NOMO-1 treated with DMSO at 0.1 percent for 48 hours (cell line): ENCODE results near the gene TNNT3.

Experiments used
- DNase-seq: peaks from one replicate; lab custom pipeline; 2025; ENCODE audit not compliant: unreplicated experiment; lab: John Stamatoyannopoulos, UW

Gene TNNT3

GRCh38 chr11:1894759-1895158, 24.7 kb upstream of the TNNT3 start:
- DNase-seq: no peak

DNA sequence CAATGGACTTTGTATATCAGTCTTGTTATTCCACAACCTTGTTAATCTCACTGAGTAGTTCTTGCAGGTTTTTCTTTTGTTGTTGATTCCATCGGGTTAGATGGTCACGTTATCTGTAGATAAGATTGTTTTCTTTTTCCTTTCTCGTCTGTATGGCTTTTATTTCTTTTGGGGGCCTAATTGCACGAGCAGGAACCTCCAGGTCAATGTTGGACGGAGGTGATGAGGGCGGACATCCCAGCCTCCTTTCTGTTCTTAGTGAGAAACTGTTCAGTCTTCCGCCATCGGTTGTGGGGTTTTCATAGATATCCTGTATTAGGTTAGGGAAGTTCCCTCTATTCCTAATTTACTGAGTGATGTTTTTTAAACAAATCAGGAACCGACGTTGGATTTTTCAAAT, 23.0 kb upstream of the TNNT3 start:
- no peak for DNase-seq

GRCh38 chr11:1896923-1897322, 22.6 kb upstream of the TNNT3 start:
- no peak for DNase-seq

DNA sequence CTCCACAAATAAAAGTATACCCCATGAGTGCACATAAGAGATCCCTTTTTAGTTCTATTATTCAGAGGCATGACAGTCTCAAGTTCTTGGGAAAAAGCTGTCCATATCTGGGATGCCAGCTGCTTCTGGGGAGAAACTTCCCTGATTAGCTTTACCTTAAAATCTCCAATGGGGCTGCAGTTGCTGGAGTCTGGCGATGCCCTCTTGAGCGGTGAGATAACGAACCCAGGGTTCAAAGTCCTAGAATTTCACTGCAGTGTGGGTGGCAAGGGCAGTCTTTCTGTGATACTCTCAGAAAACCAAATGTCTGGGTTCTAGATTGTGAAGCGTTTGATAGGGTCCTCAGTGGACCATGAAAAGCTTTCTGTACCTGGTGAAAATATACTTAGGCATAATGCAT, 20.4 kb upstream of the TNNT3 start:
- DNase-seq: no peak

GRCh38 chr11:1899686-1900085, 19.8 kb upstream of the TNNT3 start:
- no peak for DNase-seq

- no peak for DNase-seq
These were observed 13.3 kb upstream of the TNNT3 start for GRCh38 chr11:1906181-1906580.

- no peak for DNase-seq
These were observed 12.7 kb upstream of the TNNT3 start for GRCh38 chr11:1906611-1907423.

DNA sequence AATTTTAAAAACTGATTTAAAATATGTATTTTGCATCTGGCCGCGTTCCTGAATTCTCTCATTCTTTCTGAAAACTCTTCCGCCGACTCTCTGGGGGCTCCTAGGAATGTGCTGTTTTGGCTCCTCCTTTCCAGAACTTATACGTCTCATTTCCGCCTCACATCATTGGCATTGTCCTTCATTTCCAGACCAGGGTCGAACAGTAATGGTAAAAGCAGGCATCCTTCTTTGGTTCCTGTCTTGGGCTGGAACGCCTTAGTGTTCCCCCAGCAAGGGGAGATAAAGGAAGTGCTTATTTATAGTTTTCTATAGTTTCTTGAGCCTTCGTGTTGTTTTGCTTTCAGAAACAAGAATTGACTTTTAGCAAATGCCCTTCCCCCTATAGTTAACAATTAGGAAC, 10.9 kb upstream of the TNNT3 start:
- DNase-seq: no peak

DNA sequence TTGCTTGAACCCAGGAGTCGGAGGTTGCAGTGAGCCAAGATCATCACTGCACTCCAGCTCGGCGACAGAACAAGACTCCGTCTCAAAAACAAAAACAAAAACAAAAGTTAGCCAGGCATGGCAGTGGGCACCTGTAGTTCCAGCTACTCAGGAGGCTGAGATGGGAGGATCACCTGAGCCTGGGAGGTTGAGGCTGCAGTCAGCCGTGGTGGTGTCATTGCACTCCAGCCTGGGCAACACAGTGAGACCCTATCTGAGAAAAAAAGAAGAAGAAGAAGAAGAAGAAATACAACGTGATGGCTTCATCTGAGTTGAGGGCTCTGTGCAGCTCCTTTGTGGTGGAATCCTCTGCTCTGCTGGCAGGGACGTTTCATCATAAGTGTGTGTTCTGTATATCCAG, 10.0 kb upstream of the TNNT3 start:
- DNase-seq: no peak

DNA sequence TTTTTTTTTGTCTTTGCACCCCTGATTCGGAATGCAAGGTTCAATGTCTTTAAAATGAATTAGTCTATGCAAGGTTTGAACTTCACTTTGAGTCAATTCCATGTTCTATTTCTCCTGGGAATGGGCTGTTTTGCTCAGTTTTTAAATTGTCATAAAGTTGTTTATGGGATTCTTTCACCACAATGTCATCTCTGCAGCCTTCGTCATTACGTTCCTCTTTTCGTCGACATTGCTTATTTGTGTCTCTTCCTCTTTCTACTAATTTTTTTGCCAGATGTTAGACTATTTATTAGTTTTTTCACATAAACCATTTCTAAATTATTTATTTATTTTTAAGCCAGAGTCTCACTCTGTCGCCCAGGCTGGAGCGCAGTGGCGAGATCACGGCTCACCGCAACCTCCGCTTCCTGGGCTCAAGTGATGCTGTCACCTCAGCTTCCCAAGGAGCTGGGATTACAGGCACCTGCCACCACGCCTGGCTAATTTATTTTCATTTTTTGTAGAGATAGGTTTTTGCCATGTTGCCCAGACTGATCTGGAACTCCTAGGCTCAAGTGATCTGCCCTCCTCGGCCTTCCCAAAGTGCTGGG, 7.1 kb upstream of the TNNT3 start:
- peak; percentile 82 for DNase-seq

GRCh38 chr11:1913271-1914060, 6.0 kb upstream of the TNNT3 start:
- no peak for DNase-seq

DNA sequence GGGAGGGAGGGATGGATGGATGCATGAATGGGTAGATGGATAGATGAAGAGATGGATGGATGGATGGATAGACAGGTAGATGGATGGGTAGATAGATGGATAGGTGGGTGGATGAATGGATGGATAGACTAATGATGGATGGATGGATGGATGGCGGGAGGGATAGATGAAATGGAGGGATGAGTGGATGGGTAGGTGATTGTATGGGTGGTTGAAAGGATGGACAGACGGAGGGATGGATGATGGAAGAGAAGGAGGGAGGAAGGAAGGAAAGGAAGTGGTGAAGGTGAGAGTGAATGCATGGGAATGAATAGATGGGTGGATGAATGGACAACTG, 3.7 kb upstream of the TNNT3 start:
- no peak for DNase-seq

- DNase-seq: no peak
These were observed 3.1 kb upstream of the TNNT3 start for GRCh38 chr11:1916132-1916985.

DNA sequence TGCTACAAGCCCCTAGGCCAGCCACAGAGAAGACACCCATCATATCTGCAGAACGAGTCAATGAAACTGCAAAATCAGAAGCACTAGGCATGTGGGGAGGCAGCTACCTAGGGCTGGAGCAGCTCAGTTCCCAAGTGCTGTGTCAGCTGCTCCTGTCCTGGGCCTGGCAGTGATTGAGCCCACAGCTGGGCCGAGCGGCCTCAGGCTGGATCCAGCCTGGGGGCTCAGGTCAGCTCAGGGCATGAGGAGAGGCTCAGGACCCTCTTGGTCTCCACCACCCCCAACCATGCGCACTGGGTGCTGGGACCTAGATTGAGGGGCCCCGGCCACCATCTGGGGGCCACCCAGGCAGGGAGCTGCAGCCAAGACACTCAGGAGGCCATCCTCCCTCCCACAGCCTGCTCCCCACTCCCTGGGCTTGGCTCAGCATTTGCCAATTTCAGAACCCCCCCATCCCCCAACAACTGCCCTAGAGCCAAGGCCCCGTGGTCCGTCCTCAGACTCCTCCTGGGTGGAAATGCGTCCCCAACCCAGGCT, 2.4 kb upstream of the TNNT3 start:
- DNase-seq: no peak

- peak; percentile 35 for DNase-seq
These were observed 1.7 kb upstream of the TNNT3 start for GRCh38 chr11:1917523-1918435.

DNA sequence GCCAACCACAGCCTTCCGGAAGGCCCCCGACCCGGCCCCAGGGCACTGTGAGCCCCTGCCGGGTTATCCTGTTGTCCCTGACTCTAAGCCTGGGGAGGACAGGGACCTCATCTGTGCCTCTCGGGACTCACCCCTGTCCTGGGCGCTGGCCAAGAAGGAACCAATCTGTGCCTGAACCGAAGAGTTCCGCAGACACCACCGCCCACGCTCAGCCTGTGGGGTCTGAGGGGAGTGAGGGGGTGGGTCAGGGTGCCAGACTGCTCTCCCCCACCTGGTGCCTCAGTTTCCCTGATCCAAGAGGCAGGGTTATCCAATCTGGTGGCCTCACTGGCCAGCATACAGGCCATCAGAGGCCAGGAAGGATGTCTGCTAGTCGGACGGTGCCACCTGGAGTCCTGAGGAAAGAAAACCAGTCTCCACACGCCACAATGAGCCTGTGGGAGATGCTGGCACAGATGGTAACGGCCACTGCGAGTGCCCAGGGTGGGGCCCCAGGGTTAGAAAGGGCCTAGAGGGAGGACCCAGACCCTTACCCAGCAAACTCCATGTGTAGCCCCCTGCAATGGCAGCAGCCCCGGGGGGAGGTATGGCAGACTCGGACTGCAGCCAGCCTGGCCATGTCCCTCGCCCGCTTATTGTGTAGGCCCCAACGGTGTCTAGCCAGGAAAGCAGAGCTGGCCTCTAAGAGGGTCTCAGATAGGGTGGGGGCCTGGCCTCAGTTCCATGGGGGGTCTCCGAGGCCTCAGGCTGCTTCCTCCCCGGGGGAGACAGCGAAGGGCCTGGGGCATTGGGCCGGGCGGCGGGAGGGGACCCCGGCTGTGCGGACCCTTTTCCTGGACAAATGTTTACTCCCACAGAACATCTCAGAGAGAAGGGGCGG, 827 bp upstream of the TNNT3 start:
- no peak for DNase-seq

GRCh38 chr11:1920128-1920908, 815 bp downstream of the TNNT3 start:
- no peak for DNase-seq

DNA sequence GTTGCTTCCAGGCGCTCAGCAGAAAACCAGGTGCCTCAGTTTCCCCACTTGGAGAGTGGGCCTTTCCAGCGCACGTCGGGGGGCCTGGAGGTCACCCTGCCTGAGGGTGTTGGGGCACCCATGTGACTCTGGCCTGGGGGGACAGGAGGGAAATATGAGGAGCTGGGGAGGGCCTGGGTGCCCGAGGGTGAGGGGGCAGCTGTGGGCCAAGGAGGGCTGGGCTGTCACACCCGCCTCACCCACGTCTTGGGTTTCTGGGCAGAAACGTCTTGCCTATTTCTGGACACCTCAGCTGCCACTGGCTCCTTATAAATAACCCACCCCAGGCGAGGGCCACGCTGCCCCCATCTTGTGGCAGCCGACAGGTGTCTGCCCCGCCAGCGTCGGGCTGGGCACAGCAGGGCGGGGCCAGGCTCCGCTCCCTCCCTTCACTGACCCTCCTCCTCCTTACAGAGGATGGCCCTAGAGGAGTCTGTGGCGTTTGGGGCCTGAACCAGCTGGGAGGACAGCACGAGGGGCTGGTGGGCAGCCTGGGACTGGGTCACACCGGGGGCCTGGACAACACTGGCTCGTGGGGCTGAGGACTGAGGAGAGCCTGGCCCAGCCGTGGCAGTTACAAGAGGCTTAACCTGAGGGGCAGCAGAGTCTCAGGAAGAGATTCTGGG, 1.5 kb downstream of the TNNT3 start:
- DNase-seq: peak; percentile 6
